HG03469 (cell line): ENCODE measurements around the gene KCNJ11.

Experiments used
- ATAC-seq: cut with Tn5 transposase; IDR thresholded peaks from one replicate; pipeline ENCODE4 v1.9.1; 2021; ENCODE audit warnings: mild to moderate bottlenecking, moderate library complexity, moderate number of reproducible peaks; ENCODE audit not compliant: unreplicated experiment

KCNJ11 gene

GRCh38 chr11:17410606-17411379 lies 22.3 kb upstream of the KCNJ11 start:
- ATAC-seq = no peak

GRCh38 chr11:17408641-17409040 lies 20.2 kb upstream of the KCNJ11 start:
- ATAC-seq = no peak

GRCh38 chr11:17408026-17408425 lies 19.6 kb upstream of the KCNJ11 start:
- no peak for ATAC-seq

GRCh38 chr11:17407575-17407974 lies 19.1 kb upstream of the KCNJ11 start:
- ATAC-seq = no peak

- no peak for ATAC-seq
Measured at GRCh38 chr11:17406818-17407149, 18.3 kb upstream of the KCNJ11 start.

GRCh38 chr11:17406082-17406817 lies 17.8 kb upstream of the KCNJ11 start:
- ATAC-seq = no peak

GRCh38 chr11:17405232-17406005 lies 17.0 kb upstream of the KCNJ11 start:
- ATAC-seq = no peak

GRCh38 chr11:17403980-17404759 lies 15.7 kb upstream of the KCNJ11 start:
- no peak for ATAC-seq

- no peak for ATAC-seq
Measured at GRCh38 chr11:17402486-17402885, 14.0 kb upstream of the KCNJ11 start.

- no peak for ATAC-seq
Measured at GRCh38 chr11:17401841-17402240, 13.4 kb upstream of the KCNJ11 start.

- no peak for ATAC-seq
Measured at GRCh38 chr11:17401316-17401715, 12.9 kb upstream of the KCNJ11 start.

GRCh38 chr11:17400048-17400775 lies 11.8 kb upstream of the KCNJ11 start:
- ATAC-seq = no peak

GRCh38 chr11:17399236-17399635 lies 10.8 kb upstream of the KCNJ11 start:
- ATAC-seq = no peak

GRCh38 chr11:17397311-17398002 lies 9.0 kb upstream of the KCNJ11 start:
- no peak for ATAC-seq

- no peak for ATAC-seq
Measured at GRCh38 chr11:17396598-17397310, 8.3 kb upstream of the KCNJ11 start.

- ATAC-seq = no peak
Measured at GRCh38 chr11:17395978-17396377, 7.5 kb upstream of the KCNJ11 start.

GRCh38 chr11:17395554-17395961 lies 7.1 kb upstream of the KCNJ11 start:
- ATAC-seq = no peak

GRCh38 chr11:17394743-17395390 lies 6.4 kb upstream of the KCNJ11 start:
- no peak for ATAC-seq

- no peak for ATAC-seq
Measured at GRCh38 chr11:17393472-17393871, 5.0 kb upstream of the KCNJ11 start.
